HepG2 (cell line): ENCODE data around the gene CYP4F8. TPM values are rescaled to one million over a fixed set of nuclear protein-coding genes. Genes with fewer than 3 reads are reported as not detected.

Experiments used
- ATF6 ChIP-seq: sonication (generic); formaldehyde crosslinking; conservative IDR thresholded peaks from 2 replicates; pipeline ENCODE4 v1.4.0; 2020; ENCODE audit warnings: missing genetic modification reagents
- ATRX ChIP-seq: sonication (generic); formaldehyde crosslinking; IDR thresholded peaks from 2 replicates; pipeline ENCODE4 v1.4.0; 2020; ENCODE audit warnings: missing genetic modification reagents, borderline replicate concordance
- BRD4 ChIP-seq: sonication (generic); formaldehyde crosslinking; IDR thresholded peaks from 2 replicates; pipeline ENCODE4 v1.4.0; 2020; ENCODE audit warnings: missing genetic modification reagents
- CBX1 ChIP-seq: IDR thresholded peaks from one replicate; pipeline ENCODE4 v1.6.1; 2016; ENCODE audit warnings: antibody characterized with exemption, low read depth
- FOXK1 ChIP-seq: sonication (generic); formaldehyde crosslinking; IDR thresholded peaks from 2 replicates; pipeline ENCODE4 v1.4.0; 2020; ENCODE audit warnings: low read depth, missing genetic modification reagents, borderline replicate concordance
- HMG20B ChIP-seq: conservative IDR thresholded peaks from 2 replicates; pipeline ENCODE4 v1.6.1; 2016; ENCODE audit warnings: missing genetic modification reagents, missing compliant biosample characterization
- IKZF5 ChIP-seq: IDR thresholded peaks from 2 replicates; pipeline ENCODE4 v1.6.1; 2018; ENCODE audit warnings: missing genetic modification reagents, mild to moderate bottlenecking, missing compliant biosample characterization
- KDM4B ChIP-seq: sonication (generic); formaldehyde crosslinking; IDR thresholded peaks from 2 replicates; pipeline ENCODE4 v1.4.0; 2020; ENCODE audit warnings: missing genetic modification reagents
- MEIS1 ChIP-seq: sonication (generic); formaldehyde crosslinking; IDR thresholded peaks from 2 replicates; pipeline ENCODE4 v1.9.0; 2021; ENCODE audit warnings: mild to moderate bottlenecking, missing genetic modification reagents, moderate library complexity, borderline replicate concordance
- MIXL1 ChIP-seq: IDR thresholded peaks from 2 replicates; pipeline ENCODE4 v1.6.1; 2016
- MXD4 ChIP-seq: IDR thresholded peaks from 2 replicates; pipeline ENCODE4 v1.6.1; 2016; ENCODE audit warnings: mild to moderate bottlenecking, missing biosample characterization, missing genetic modification reagents
- MYNN ChIP-seq: sonication (generic); formaldehyde crosslinking; IDR thresholded peaks from 2 replicates; pipeline ENCODE4 v1.4.0; 2020; ENCODE audit warnings: mild to moderate bottlenecking, low read depth, missing genetic modification reagents
- PTBP1 ChIP-seq: fragments of 200-400 bp; formaldehyde crosslinking; IDR thresholded peaks from 2 replicates; pipeline ENCODE4 v1.6.1; 2018; ENCODE audit warnings: low read length, low read depth; ENCODE audit not compliant: poor library complexity, severe bottlenecking
- RNF219 ChIP-seq: sonication (generic); formaldehyde crosslinking; IDR thresholded peaks from 2 replicates; pipeline ENCODE4 v1.5.0; 2020; ENCODE audit warnings: mild to moderate bottlenecking, missing genetic modification reagents
- SETDB1 ChIP-seq: sonication (generic); formaldehyde crosslinking; IDR thresholded peaks from 2 replicates; pipeline ENCODE4 v1.5.1; 2020; ENCODE audit warnings: missing genetic modification reagents, mild to moderate bottlenecking, borderline replicate concordance
- STAT5B ChIP-seq: sonication (generic); formaldehyde crosslinking; IDR thresholded peaks from 2 replicates; pipeline ENCODE4 v1.4.0; 2020; ENCODE audit warnings: missing genetic modification reagents
- TARDBP ChIP-seq: sonication (generic); formaldehyde crosslinking; IDR thresholded peaks from 2 replicates; pipeline ENCODE4 v1.8.0; 2022; ENCODE audit warnings: mild to moderate bottlenecking, missing genetic modification reagents
- TRIM22 ChIP-seq: fragments of 450-650 bp; IDR thresholded peaks from 2 replicates; pipeline ENCODE4 v1.6.1; 2017
- ZBTB37 ChIP-seq: sonication (generic); formaldehyde crosslinking; IDR thresholded peaks from 2 replicates; pipeline ENCODE4 v1.4.0; 2020; ENCODE audit warnings: mild to moderate bottlenecking, missing genetic modification reagents
- ZBTB42 ChIP-seq: sonication (generic); formaldehyde crosslinking; IDR thresholded peaks from 2 replicates; pipeline ENCODE4 v1.5.0; 2020; ENCODE audit warnings: mild to moderate bottlenecking, missing genetic modification reagents
- ZNF292 ChIP-seq: sonication (generic); formaldehyde crosslinking; IDR thresholded peaks from 2 replicates; pipeline ENCODE4 v1.8.1; 2022; ENCODE audit warnings: mild to moderate bottlenecking, low read depth, missing genetic modification reagents, borderline replicate concordance
- ZNF619 ChIP-seq: sonication (generic); formaldehyde crosslinking; IDR thresholded peaks from 2 replicates; pipeline ENCODE4 v1.4.0; 2020; ENCODE audit warnings: mild to moderate bottlenecking, missing genetic modification reagents
- ZNF792 ChIP-seq: IDR thresholded peaks from 2 replicates; pipeline ENCODE4 v1.6.1; 2016
- ZNF850 ChIP-seq: sonication (generic); formaldehyde crosslinking; conservative IDR thresholded peaks from 2 replicates; pipeline ENCODE4 v1.9.0; 2021; ENCODE audit warnings: mild to moderate bottlenecking, missing genetic modification reagents
- polyA plus RNA-seq, 8 experiments: library from polyadenylated mRNA; depleted of rRNA in 3 of 8; stranded (reverse) in 7 of 8; unstranded in 1 of 8; fragments of >200 nt; fragmentation: Illumina TruSeq in 4 of 8; extraction: Trizol in 4 of 8; gene quantifications; 2 replicates each; pipeline versions ENCODE4 v1.2.1 to v1.2.3, GENCODE V29; 2011 to 2016; ENCODE audit warnings: low read depth in 4 of 8, missing spikeins in 1 of 8, mixed read lengths in 1 of 8; ENCODE audit not compliant: insufficient read depth in 1 of 8
- total RNA-seq, 5 experiments: library from RNA; depleted of rRNA; stranded (reverse); fragments of >200 nt; fragmentation: Illumina TruSeq; extraction: Trizol; gene quantifications; 2 replicates each; pipeline ENCODE4 v1.2.3, GENCODE V29; 2016; ENCODE audit warnings: low read depth in 1 of 5

Gene CYP4F8
- total and polyA plus RNA-seq, 2 of the 13 experiments (the other 11 are each of a cell fraction or from before 2014, with no cell fraction given): not detected

DNA sequence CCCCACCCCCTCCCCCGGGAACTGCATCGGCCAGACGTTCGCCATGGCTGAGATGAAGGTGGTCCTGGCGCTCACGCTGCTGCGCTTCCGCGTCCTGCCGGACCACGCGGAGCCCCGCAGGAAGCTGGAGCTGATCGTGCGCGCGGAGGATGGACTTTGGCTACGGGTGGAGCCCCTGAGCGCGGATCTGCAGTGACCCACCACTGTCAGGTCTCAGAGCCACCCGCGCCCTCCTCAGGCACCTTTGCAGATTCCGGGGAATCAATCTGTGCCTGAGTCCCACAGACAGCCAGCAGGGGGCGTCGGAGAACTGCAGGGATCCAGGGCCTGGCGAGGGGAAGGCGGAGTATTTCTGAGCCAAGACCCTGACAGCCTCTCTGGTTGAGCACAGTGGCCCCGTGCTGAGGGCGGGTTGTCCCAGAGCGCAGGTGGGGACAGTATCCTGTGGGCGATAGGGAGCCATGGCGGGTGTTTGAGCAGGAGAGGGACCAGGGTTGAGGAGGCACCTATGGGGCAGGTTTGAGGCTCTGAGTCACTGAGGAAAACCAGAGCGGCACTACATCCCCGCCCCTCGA is 30.4 kb upstream of the CYP4F8 start (continued):
- peak; percentile 60; the same call in 1 of the 2 replicates for TF ChIP-seq ZNF292 (CRISPR knock-in tag)
- no peak for TF ChIP-seq KDM4B (CRISPR knock-in tag)
- TF ChIP-seq ATF6: no peak
- TF ChIP-seq SETDB1 (CRISPR knock-in tag): no peak
- TF ChIP-seq STAT5B (CRISPR knock-in tag): no peak
- no peak for TF ChIP-seq PTBP1
- TF ChIP-seq MXD4: no peak
- no peak for TF ChIP-seq ZNF792
- TF ChIP-seq ZNF619: no peak
- peak; percentile 43; the same call in 1 of the 2 replicates for TF ChIP-seq IKZF5 (CRISPR knock-in tag)
- TF ChIP-seq CBX1: no peak
- 0 out of 2 replicates have a peak, but pooled peaks have one; percentile 45 for TF ChIP-seq ZBTB42 (CRISPR knock-in tag)
- 0 out of 2 replicates have a peak, but pooled peaks have one; percentile 36 for TF ChIP-seq MEIS1 (CRISPR knock-in tag)
- TF ChIP-seq FOXK1 (CRISPR knock-in tag): no peak
- TF ChIP-seq TRIM22: no peak
- 0 out of 2 replicates have a peak, but pooled peaks have one; percentile 15 for TF ChIP-seq MIXL1
- no peak for TF ChIP-seq HMG20B (CRISPR knock-in tag)
- TF ChIP-seq MYNN: 0 out of 2 replicates have a peak, but pooled peaks have one; percentile 35
- TF ChIP-seq ZBTB37 (CRISPR knock-in tag): no peak
- no peak for TF ChIP-seq RNF219
- no peak for TF ChIP-seq ATRX (CRISPR knock-in tag)
- TF ChIP-seq BRD4 (CRISPR knock-in tag): no peak
- no peak for TF ChIP-seq TARDBP (CRISPR knock-in tag)
- no peak for TF ChIP-seq ZNF850 (CRISPR knock-in tag)
